ENCODE data around the gene RALGPS1. TPM values are rescaled to one million over a fixed set of nuclear protein-coding genes. Genes with fewer than 3 reads are reported as not detected.

RALGPS1 gene
- total and polyA plus RNA-seq, 2 of the 13 experiments (the other 11 are each of a cell fraction or from before 2014, with no cell fraction given) = 3.7 to 6.5 TPM

DNA sequence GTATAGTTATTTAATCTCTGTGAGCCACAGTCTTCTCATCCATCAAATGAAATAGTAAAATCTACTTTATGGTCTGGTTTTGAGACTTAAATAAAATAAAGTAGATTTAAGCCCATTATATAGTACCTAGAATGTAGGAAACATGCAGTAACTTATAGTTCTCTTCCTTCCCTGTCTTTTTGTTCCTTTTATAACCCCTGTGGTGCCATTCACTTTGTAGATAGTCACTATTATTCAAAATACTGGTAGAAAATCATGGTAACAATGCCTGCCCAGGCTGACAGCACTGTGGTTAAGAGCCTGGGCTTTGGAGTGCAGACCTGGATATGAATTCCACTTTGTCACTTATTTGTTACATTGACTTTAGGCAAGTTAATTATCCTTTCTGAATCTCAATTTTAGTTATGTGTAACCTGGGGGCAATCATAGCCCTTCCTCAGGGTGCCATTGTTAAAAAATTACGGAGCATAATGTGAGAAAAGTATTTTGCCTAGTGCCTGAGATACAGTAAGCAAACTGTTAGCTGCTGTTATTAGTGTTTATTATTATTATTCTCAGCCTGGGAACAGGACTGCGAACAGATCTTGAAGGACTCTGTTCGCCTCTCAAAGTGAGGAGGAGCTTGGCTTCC, 100.4 kb downstream of the RALGPS1 start:
- in situ Hi-C loops (cut with HindIII; ENCODE audit: extremely low pct_ligation_motif_present, low pct_unique_long_range_greater_than_20kb) (no loop called here), intact Hi-C loops (cut with micrococcal nuclease; ENCODE audit: unreplicated experiment) (no loop called here)
- Histone ChIP-seq H3K4me2 (ENCODE audit: low read depth, low read length) (no peak overlapping the region), H3K9me3 (ENCODE audit: low read length) (no peaks in the 10 kb centered on the region), H3K4me3 (replicated peaks in 1 of 3; ENCODE audit: insufficient read depth in 1 of 3, low read depth in 2 of 3, low read length in 3 of 3) (no peak overlapping the region), H3K27me3 (ENCODE audit: control insufficient read depth in 1 of 2, insufficient read depth in 2 of 2, low read length in 2 of 2) (no peaks in the 10 kb centered on the region), H4K20me1 (ENCODE audit: insufficient read depth, low read length) (no peaks in the 10 kb centered on the region), H2AFZ (ENCODE audit: low read length) (no peak overlapping the region), H3K27ac (ENCODE audit: extremely low read length, insufficient read depth, low read length) (no peak overlapping the region), H3K4me1 (ENCODE audit: insufficient read depth, low read length) (no peaks in the 10 kb centered on the region), H3K79me2 (ENCODE audit: insufficient read depth, low read length) (no peaks in the 10 kb centered on the region), H3K36me3 (replicated peaks in 1 of 2; ENCODE audit: control insufficient read depth in 1 of 2, insufficient read depth in 2 of 2, low read length in 2 of 2) (no peaks in the 10 kb centered on the region), H3K9ac (ENCODE audit: insufficient read depth, low read depth, low read length) (no peak overlapping the region)
- BruUV-seq (replicated peaks) = no TSS peak
- TF ChIP-seq MLLT10 (CRISPR knock-in tag; IDR thresholded peaks at IDR 0.05) (no peak), KDM1A (CRISPR knock-in tag; IDR thresholded peaks at IDR 0.05) (no peak), NFKBIZ (CRISPR knock-in tag; IDR thresholded peaks at IDR 0.05) (no peak), ZNF550 (CRISPR knock-in tag; IDR thresholded peaks at IDR 0.05; ENCODE audit: borderline replicate concordance) (no peak), FOXK2 (IDR thresholded peaks at IDR 0.05) (no peak), ZBTB8A (CRISPR knock-in tag; IDR thresholded peaks at IDR 0.05; ENCODE audit: borderline replicate concordance, low read depth) (no peak)
- TF ChIP-seq, protein P1, sequence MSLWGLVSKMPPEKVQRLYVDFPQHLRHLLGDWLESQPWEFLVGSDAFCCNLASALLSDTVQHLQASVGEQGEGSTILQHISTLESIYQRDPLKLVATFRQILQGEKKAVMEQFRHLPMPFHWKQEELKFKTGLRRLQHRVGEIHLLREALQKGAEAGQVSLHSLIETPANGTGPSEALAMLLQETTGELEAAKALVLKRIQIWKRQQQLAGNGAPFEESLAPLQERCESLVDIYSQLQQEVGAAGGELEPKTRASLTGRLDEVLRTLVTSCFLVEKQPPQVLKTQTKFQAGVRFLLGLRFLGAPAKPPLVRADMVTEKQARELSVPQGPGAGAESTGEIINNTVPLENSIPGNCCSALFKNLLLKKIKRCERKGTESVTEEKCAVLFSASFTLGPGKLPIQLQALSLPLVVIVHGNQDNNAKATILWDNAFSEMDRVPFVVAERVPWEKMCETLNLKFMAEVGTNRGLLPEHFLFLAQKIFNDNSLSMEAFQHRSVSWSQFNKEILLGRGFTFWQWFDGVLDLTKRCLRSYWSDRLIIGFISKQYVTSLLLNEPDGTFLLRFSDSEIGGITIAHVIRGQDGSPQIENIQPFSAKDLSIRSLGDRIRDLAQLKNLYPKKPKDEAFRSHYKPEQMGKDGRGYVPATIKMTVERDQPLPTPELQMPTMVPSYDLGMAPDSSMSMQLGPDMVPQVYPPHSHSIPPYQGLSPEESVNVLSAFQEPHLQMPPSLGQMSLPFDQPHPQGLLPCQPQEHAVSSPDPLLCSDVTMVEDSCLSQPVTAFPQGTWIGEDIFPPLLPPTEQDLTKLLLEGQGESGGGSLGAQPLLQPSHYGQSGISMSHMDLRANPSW (CRISPR knock-in tag; IDR thresholded peaks at IDR 0.05; ENCODE audit: borderline replicate concordance) = no peak
- TF ChIP-seq, protein P2, sequence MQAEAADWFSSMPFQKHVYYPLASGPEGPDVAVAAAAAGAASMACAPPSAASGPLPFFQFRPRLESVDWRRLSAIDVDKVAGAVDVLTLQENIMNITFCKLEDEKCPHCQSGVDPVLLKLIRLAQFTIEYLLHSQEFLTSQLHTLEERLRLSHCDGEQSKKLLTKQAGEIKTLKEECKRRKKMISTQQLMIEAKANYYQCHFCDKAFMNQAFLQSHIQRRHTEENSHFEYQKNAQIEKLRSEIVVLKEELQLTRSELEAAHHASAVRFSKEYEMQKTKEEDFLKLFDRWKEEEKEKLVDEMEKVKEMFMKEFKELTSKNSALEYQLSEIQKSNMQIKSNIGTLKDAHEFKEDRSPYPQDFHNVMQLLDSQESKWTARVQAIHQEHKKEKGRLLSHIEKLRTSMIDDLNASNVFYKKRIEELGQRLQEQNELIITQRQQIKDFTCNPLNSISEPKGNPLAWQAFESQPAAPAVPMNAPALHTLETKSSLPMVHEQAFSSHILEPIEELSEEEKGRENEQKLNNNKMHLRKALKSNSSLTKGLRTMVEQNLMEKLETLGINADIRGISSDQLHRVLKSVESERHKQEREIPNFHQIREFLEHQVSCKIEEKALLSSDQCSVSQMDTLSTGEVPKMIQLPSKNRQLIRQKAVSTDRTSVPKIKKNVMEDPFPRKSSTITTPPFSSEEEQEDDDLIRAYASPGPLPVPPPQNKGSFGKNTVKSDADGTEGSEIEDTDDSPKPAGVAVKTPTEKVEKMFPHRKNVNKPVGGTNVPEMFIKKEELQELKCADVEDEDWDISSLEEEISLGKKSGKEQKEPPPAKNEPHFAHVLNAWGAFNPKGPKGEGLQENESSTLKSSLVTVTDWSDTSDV (CRISPR knock-in tag; IDR thresholded peaks at IDR 0.05) = no peak
- DNase-seq (ENCODE audit: low spot score) (no peak), ATAC-seq (no peak), FAIRE-seq (no peak)
- CTCF ChIA-PET (ENCODE audit: low intra/inter-chr PET ratio, low total read pairs) = no interaction called here
- POLR2A ChIA-PET = no interaction called here
- WGBS (ENCODE audit: low lambda C conversion rate) = 81% methylated on average over 3 of the region's 3 CpGs

Data from HepG2 (cell line).